ENCODE results near the gene MYOZ2.

DNA sequence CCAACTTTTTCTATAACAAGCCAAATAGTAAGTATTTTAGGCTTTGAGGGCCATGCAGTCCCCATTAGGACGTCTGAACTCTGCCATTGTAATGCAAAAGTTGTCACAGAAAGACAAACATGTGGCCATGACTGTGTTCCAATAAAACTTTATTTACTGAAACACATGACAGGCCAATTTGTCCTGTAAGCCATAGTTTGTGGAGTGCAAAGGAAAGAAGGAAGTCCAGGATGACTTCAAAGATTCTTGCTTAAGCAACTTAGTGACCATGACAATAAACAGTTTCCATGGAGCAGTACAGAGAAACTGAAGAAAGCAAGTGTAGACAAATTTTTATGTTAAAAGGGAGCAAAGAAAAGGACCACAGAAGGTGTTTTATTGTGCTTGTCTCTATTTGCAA lies 35.0 kb upstream of the MYOZ2 start:
- TF ChIP-seq, protein P1, sequence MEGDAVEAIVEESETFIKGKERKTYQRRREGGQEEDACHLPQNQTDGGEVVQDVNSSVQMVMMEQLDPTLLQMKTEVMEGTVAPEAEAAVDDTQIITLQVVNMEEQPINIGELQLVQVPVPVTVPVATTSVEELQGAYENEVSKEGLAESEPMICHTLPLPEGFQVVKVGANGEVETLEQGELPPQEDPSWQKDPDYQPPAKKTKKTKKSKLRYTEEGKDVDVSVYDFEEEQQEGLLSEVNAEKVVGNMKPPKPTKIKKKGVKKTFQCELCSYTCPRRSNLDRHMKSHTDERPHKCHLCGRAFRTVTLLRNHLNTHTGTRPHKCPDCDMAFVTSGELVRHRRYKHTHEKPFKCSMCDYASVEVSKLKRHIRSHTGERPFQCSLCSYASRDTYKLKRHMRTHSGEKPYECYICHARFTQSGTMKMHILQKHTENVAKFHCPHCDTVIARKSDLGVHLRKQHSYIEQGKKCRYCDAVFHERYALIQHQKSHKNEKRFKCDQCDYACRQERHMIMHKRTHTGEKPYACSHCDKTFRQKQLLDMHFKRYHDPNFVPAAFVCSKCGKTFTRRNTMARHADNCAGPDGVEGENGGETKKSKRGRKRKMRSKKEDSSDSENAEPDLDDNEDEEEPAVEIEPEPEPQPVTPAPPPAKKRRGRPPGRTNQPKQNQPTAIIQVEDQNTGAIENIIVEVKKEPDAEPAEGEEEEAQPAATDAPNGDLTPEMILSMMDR (IDR thresholded peaks at IDR 0.05): no peak
- no peak for TF ChIP-seq EP300 (IDR thresholded peaks at IDR 0.05)
- TF ChIP-seq POLR2A (IDR thresholded peaks at IDR 0.05): no peak
